Measurements from ENCODE around the gene DIAPH2. TPM values are rescaled to one million over a fixed set of nuclear protein-coding genes. Genes with fewer than 3 reads are reported as not detected.

The DIAPH2 gene
- total and polyA plus RNA-seq, 2 donors from 2014 or later: 2.1 to 15.0 TPM

DNA sequence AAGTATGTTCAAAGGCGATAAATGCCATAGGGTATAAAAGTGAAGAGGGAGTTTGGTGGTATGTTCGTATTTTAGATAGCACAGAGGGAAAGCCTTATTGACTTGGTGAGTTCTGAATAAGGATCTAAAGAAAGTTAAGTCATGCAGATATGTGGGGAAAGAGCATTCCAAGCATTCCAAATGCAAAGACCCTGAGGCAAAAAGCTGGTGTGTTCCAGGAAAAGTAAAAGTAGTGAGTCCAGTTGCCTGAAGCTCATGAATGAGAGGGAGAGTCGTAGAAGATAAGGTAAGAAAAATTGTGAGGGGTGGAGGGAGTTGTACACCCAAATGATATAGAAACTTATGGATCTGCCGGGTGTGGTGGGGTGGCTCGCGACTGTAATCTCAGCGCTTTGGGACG, 625.7 kb downstream of the DIAPH2 start:
- H3K4me1 ChIP-seq (ENCODE audit: control insufficient read depth in 2 of 3, insufficient read depth in 2 of 3, low read depth in 1 of 3, low read length in 3 of 3): no peaks in the 10 kb centered on the region
- no peak overlapping the region for H3K4me3 ChIP-seq (ENCODE audit: low read length in 3 of 3)
- DNase-seq (peak in 3 of 5 donors; percentile 29 to 74 (median 72)), FAIRE-seq (no peak)
- TF ChIP-seq, protein P1, sequence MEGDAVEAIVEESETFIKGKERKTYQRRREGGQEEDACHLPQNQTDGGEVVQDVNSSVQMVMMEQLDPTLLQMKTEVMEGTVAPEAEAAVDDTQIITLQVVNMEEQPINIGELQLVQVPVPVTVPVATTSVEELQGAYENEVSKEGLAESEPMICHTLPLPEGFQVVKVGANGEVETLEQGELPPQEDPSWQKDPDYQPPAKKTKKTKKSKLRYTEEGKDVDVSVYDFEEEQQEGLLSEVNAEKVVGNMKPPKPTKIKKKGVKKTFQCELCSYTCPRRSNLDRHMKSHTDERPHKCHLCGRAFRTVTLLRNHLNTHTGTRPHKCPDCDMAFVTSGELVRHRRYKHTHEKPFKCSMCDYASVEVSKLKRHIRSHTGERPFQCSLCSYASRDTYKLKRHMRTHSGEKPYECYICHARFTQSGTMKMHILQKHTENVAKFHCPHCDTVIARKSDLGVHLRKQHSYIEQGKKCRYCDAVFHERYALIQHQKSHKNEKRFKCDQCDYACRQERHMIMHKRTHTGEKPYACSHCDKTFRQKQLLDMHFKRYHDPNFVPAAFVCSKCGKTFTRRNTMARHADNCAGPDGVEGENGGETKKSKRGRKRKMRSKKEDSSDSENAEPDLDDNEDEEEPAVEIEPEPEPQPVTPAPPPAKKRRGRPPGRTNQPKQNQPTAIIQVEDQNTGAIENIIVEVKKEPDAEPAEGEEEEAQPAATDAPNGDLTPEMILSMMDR (IDR thresholded peaks at IDR 0.05; ENCODE audit: borderline replicate concordance, extremely low read depth, insufficient read depth): no peak
- intact Hi-C loops (cut with DNase I): no loop called here
- H3K27me3 ChIP-seq (ENCODE audit: control insufficient read depth, insufficient read depth, low read length): no peaks in the 10 kb centered on the region
- no peaks in the 10 kb centered on the region for H3K36me3 ChIP-seq (ENCODE audit: control insufficient read depth in 2 of 3, insufficient read depth in 3 of 3, low read length in 3 of 3)
- H3K9ac ChIP-seq (ENCODE audit: low read length in 3 of 3): no peak overlapping the region
- H3K9me3 ChIP-seq (ENCODE audit: control insufficient read depth in 2 of 3, insufficient read depth in 1 of 3, low read length in 3 of 3): no peaks in the 10 kb centered on the region
- H3K27ac ChIP-seq (ENCODE audit: low read depth in 2 of 2, low read length in 2 of 2): no peak overlapping the region

GRCh38 chrX:97311066-97311778, 626.6 kb downstream of the DIAPH2 start:
- Histone ChIP-seq H3K36me3 (ENCODE audit: control insufficient read depth in 2 of 3, insufficient read depth in 3 of 3, low read length in 3 of 3) (no peaks in the 10 kb centered on the region), H3K27me3 (ENCODE audit: control insufficient read depth, insufficient read depth, low read length) (no peaks in the 10 kb centered on the region), H3K9ac (ENCODE audit: low read length in 3 of 3) (no peak overlapping the region), H3K4me3 (ENCODE audit: low read length in 3 of 3) (no peak overlapping the region), H3K27ac (ENCODE audit: low read depth in 2 of 2, low read length in 2 of 2) (no peak overlapping the region), H3K4me1 (ENCODE audit: control insufficient read depth in 2 of 3, insufficient read depth in 2 of 3, low read depth in 1 of 3, low read length in 3 of 3) (no peaks in the 10 kb centered on the region), H3K9me3 (ENCODE audit: control insufficient read depth in 2 of 3, insufficient read depth in 1 of 3, low read length in 3 of 3) (no peaks in the 10 kb centered on the region)
- intact Hi-C loops (cut with DNase I): no loop called here
- no peak for DNase-seq
- no peak for FAIRE-seq
- TF ChIP-seq, protein P1 (IDR thresholded peaks at IDR 0.05; ENCODE audit: borderline replicate concordance, extremely low read depth, insufficient read depth): no peak

- Histone ChIP-seq H3K9ac (ENCODE audit: low read length in 3 of 3) (no peak overlapping the region), H3K9me3 (ENCODE audit: control insufficient read depth in 2 of 3, insufficient read depth in 1 of 3, low read length in 3 of 3) (no peaks in the 10 kb centered on the region), H3K27ac (ENCODE audit: low read depth in 2 of 2, low read length in 2 of 2) (no peak overlapping the region), H3K4me1 (ENCODE audit: control insufficient read depth in 2 of 3, insufficient read depth in 2 of 3, low read depth in 1 of 3, low read length in 3 of 3) (no peaks in the 10 kb centered on the region), H3K4me3 (ENCODE audit: low read length in 3 of 3) (no peak overlapping the region), H3K36me3 (ENCODE audit: control insufficient read depth in 2 of 3, insufficient read depth in 3 of 3, low read length in 3 of 3) (no peaks in the 10 kb centered on the region), H3K27me3 (ENCODE audit: control insufficient read depth, insufficient read depth, low read length) (no peaks in the 10 kb centered on the region)
- TF ChIP-seq, protein P1 (IDR thresholded peaks at IDR 0.05; ENCODE audit: borderline replicate concordance, extremely low read depth, insufficient read depth): no peak
- no peak for DNase-seq
- FAIRE-seq: no peak
- intact Hi-C loops (cut with DNase I): no loop called here
These were observed 629.7 kb downstream of the DIAPH2 start for GRCh38 chrX:97314345-97314744.
